GM19239 (cell line): ENCODE measurements around the gene MRTFA.
A peak's percentile ranks its signal among the peaks of the same experiment; 100 is the strongest.
"Not testable (repeated sequence)": the region's sequence is repeated elsewhere in the genome, so short reads cannot be mapped to it uniquely, and the experiment has no call there.

ENCODE experiments used
- DNase-seq: peaks from one replicate; pipeline ENCODE4 v3.0.0; 2011; ENCODE audit warnings: low spot score; ENCODE audit not compliant: insufficient read length
- FAIRE-seq: peaks from 2 replicates; lab custom pipeline; 2011; peaks lifted over from hg19 to GRCh38; lab: Jason Lieb, UNC

The MRTFA gene

GRCh38 chr22:40603088-40603605, 33.4 kb downstream of the MRTFA start:
- DNase-seq, result no peak

GRCh38 chr22:40602231-40602630, 34.3 kb downstream of the MRTFA start:
- DNase-seq, result no peak
- FAIRE-seq, result no peak

More at GRCh38 chr22:40603088-40603605, 33.4 kb downstream of the MRTFA start:
- FAIRE-seq, result no peak

GRCh38 chr22:40599731-40600130, 36.8 kb downstream of the MRTFA start:
- FAIRE-seq (no peak), DNase-seq (no peak)

- not testable (repeated sequence) for FAIRE-seq, DNase-seq
Measured at GRCh38 chr22:40598712-40599111, 37.8 kb downstream of the MRTFA start.

GRCh38 chr22:40597526-40598430, 38.7 kb downstream of the MRTFA start:
- FAIRE-seq (no peak), DNase-seq (no peak)

- FAIRE-seq (peak; percentile 74), DNase-seq (no peak)
Measured at GRCh38 chr22:40595497-40596234, 40.9 kb downstream of the MRTFA start.

- FAIRE-seq, result no peak
Measured at GRCh38 chr22:40594924-40595323, 41.6 kb downstream of the MRTFA start.

GRCh38 chr22:40594346-40594745, 42.2 kb downstream of the MRTFA start:
- DNase-seq (no peak), FAIRE-seq (peak; percentile 86)

More at GRCh38 chr22:40594924-40595323, 41.6 kb downstream of the MRTFA start:
- DNase-seq, result no peak

- no peak for DNase-seq
- no peak for FAIRE-seq
Measured at GRCh38 chr22:40593460-40594273, 42.9 kb downstream of the MRTFA start.

GRCh38 chr22:40592352-40593113, 44.0 kb downstream of the MRTFA start:
- DNase-seq, result no peak

GRCh38 chr22:40588726-40589125, 47.8 kb downstream of the MRTFA start:
- DNase-seq (no peak), FAIRE-seq (no peak)

More at GRCh38 chr22:40592352-40593113, 44.0 kb downstream of the MRTFA start:
- FAIRE-seq, result peak; percentile 42

- FAIRE-seq, result no peak
- no peak for DNase-seq
Measured at GRCh38 chr22:40586781-40587180, 49.7 kb downstream of the MRTFA start.

GRCh38 chr22:40585310-40585751, 51.2 kb downstream of the MRTFA start:
- DNase-seq (no peak), FAIRE-seq (no peak)

- not testable (repeated sequence) for FAIRE-seq, DNase-seq
Measured at GRCh38 chr22:40584766-40585165, 51.8 kb downstream of the MRTFA start.

- DNase-seq, result no peak
- FAIRE-seq, result peak; percentile 83
Measured at GRCh38 chr22:40583053-40583741, 53.3 kb downstream of the MRTFA start.

- peak; percentile 44 for FAIRE-seq
- DNase-seq, result no peak
Measured at GRCh38 chr22:40582063-40582462, 54.5 kb downstream of the MRTFA start.

- no peak for FAIRE-seq
- DNase-seq, result no peak
Measured at GRCh38 chr22:40580631-40581030, 55.9 kb downstream of the MRTFA start.

GRCh38 chr22:40578171-40578570, 58.3 kb downstream of the MRTFA start:
- no peak for DNase-seq
- peak; percentile 74 for FAIRE-seq

- DNase-seq (no peak), FAIRE-seq (no peak)
Measured at GRCh38 chr22:40572976-40573375, 63.5 kb downstream of the MRTFA start.
